Breast epithelium (tissue), 3 donors: ENCODE results near the gene ATP9A.

ENCODE experiments used
- CTCF ChIP-seq, 3 donors: fragments of 450-650 bp; IDR thresholded peaks; one replicate each; pipeline ENCODE4 v1.5.1; 2016 to 2017; ENCODE audit warnings: antibody characterized with exemption in 3 of 3, mild to moderate bottlenecking in 3 of 3, moderate library complexity in 3 of 3
- POLR2A ChIP-seq: fragments of 450-650 bp; IDR thresholded peaks from one replicate; pipeline ENCODE4 v1.6.1; 2016; ENCODE audit warnings: antibody characterized with exemption, mild to moderate bottlenecking, moderate library complexity
- POLR2AphosphoS5 ChIP-seq, 3 donors: sonication (generic); formaldehyde crosslinking; IDR thresholded peaks; one replicate each; pipeline ENCODE4 v1.6.1; 2017; ENCODE audit warnings: antibody characterized with exemption in 3 of 3

GRCh38 chr20:51597389-51598231, 170.6 kb downstream of the ATP9A start:
- TF ChIP-seq CTCF (IDR thresholded peaks at IDR 0.05) (no peak), POLR2A (no peak), POLR2AphosphoS5 (IDR thresholded peaks at IDR 0.05) (no peak)
